HG03460 (cell line): ENCODE results near the gene NET1.
A peak's percentile ranks its signal among the peaks of the same experiment; 100 is the strongest.

Source experiments
- ATAC-seq: cut with Tn5 transposase; IDR thresholded peaks from one replicate; pipeline ENCODE4 v1.9.1; 2021; ENCODE audit not compliant: unreplicated experiment

NET1 gene

GRCh38 chr10:5442065-5442989 is 30.0 kb downstream of the NET1 start:
- no peak for ATAC-seq

GRCh38 chr10:5442990-5443370 is 30.6 kb downstream of the NET1 start:
- peak; percentile 35 for ATAC-seq

GRCh38 chr10:5443429-5443828 is 31.1 kb downstream of the NET1 start:
- ATAC-seq = peak; percentile 80

GRCh38 chr10:5445006-5445405 is 32.6 kb downstream of the NET1 start:
- no peak for ATAC-seq

GRCh38 chr10:5446390-5446926 is 34.1 kb downstream of the NET1 start:
- peak; percentile 41 for ATAC-seq

GRCh38 chr10:5447056-5447455 is 34.7 kb downstream of the NET1 start:
- no peak for ATAC-seq

- ATAC-seq = peak; percentile 47
Measured at GRCh38 chr10:5447611-5448071, 35.3 kb downstream of the NET1 start.

GRCh38 chr10:5448333-5449001 is 36.1 kb downstream of the NET1 start:
- no peak for ATAC-seq

- ATAC-seq = no peak
Measured at GRCh38 chr10:5449227-5449626, 36.9 kb downstream of the NET1 start.

GRCh38 chr10:5449823-5450222 is 37.5 kb downstream of the NET1 start:
- ATAC-seq = no peak

GRCh38 chr10:5450605-5451384 is 38.4 kb downstream of the NET1 start:
- ATAC-seq = no peak

- no peak for ATAC-seq
Measured at GRCh38 chr10:5453749-5454489, 41.6 kb downstream of the NET1 start.

- no peak for ATAC-seq
Measured at GRCh38 chr10:5456563-5456962, 44.2 kb downstream of the NET1 start.

- no peak for ATAC-seq
Measured at GRCh38 chr10:5457741-5458140, 45.4 kb downstream of the NET1 start.

GRCh38 chr10:5458425-5458824 is 46.1 kb downstream of the NET1 start:
- no peak for ATAC-seq

GRCh38 chr10:5458949-5459747 is 46.8 kb downstream of the NET1 start:
- ATAC-seq = no peak

GRCh38 chr10:5460468-5461202 is 48.3 kb downstream of the NET1 start:
- ATAC-seq = no peak

- no peak for ATAC-seq
Measured at GRCh38 chr10:5461203-5461588, 48.8 kb downstream of the NET1 start.
